HFFc6 (cell line): Measurements from ENCODE around the gene TMEM18. TPM values are rescaled to one million over a fixed set of nuclear protein-coding genes. Genes with fewer than 3 reads are reported as not detected.

Experiments
- DNase-seq: peaks from one replicate; pipeline ENCODE4 v3.0.0-alpha.2; 2018
- H3K27ac Mint-ChIP-seq: 2 replicates; pipeline ENCODE4 v1.8.0; 2020; ENCODE audit warnings: mild to moderate bottlenecking, mixed read lengths
- H3K27me3 Mint-ChIP-seq: 2 replicates; pipeline ENCODE4 v1.8.0; 2021; ENCODE audit warnings: mild to moderate bottlenecking, moderate library complexity, mixed read lengths; ENCODE audit not compliant: insufficient read depth
- H3K36me3 Mint-ChIP-seq: 2 replicates; pipeline ENCODE4 v1.8.0; 2021; ENCODE audit warnings: low read depth, mixed read lengths
- H3K4me1 Mint-ChIP-seq: 2 replicates; pipeline ENCODE4 v1.8.0; 2020; ENCODE audit warnings: low read depth, mixed read lengths
- H3K4me3 Mint-ChIP-seq: 2 replicates; pipeline ENCODE4 v1.8.0; 2020; ENCODE audit warnings: mild to moderate bottlenecking, moderate library complexity, mixed read lengths
- H3K9me3 Mint-ChIP-seq: 2 replicates; pipeline ENCODE4 v1.8.0; 2020; ENCODE audit warnings: mild to moderate bottlenecking, mixed read lengths
- CTCF ChIP-seq: fragments of 200-600 bp; sonication (generic); IDR thresholded peaks from 2 replicates; pipeline ENCODE4 v1.5.0; 2021; ENCODE audit warnings: antibody characterized with exemption, mild to moderate bottlenecking
- total RNA-seq, 6 experiments: library from RNA; stranded (reverse); fragmentation: NEBNext Ultra II Directional; extraction: Animal tissue kit (Norgen Biotek cat#: 25700); gene quantifications; 2 replicates in 1 of 6; 3 replicates in 5 of 6; pipeline ENCODE4 v1.2.3, GENCODE V29; 2021

Gene TMEM18
- total RNA-seq, 6 experiments from 2014 or later, result 24.6 to 28.5 (median 26.5) TPM

DNA sequence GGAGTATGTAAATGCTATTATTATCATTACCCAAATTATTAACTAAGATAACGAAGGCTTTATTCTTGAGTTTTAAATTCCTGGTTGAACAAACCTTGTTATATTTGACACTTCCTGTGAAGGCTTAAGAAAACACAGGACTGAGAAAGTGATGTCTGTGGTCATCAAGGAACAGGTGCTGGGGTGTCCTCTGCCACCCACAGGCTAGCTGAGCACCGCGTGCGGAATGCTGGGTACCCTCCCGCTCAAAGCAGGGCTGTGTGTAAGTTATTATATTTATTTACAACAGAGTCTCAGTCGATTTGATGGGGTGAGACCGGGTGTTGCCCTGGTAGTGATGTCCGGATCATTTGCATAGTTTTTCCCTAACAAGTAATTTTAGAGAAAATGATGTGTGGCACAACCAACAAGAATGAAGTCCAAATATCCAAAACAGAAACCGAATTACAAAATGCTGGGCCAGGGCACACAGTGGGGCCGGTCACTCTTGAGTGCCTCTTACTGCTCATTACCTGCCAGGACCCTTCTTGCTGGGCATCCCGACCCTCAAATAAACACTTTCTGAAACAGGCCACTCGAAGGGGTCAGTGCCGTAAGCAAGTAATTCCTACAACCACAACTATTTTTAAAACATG lies 49.2 kb downstream of the TMEM18 start:
- Mint-ChIP-seq H3K9me3 (peaks cover 3% of the 10 kb centered on the region; the same call in 1 of the 2 replicates), H3K4me1 (no peaks in the 10 kb centered on the region), H3K27me3 (no peaks in the 10 kb centered on the region; the same call in 1 of the 2 replicates), H3K36me3 (no peaks in the 10 kb centered on the region), H3K4me3 (no peak overlapping the region), H3K27ac (no peak overlapping the region)
- TF ChIP-seq CTCF, result no peak
- DNase-seq, result no peak

- DNase-seq, result no peak
- Mint-ChIP-seq H3K9me3 (peaks cover 3% of the 10 kb centered on the region; the same call in 1 of the 2 replicates), H3K27ac (no peak overlapping the region), H3K36me3 (no peaks in the 10 kb centered on the region), H3K27me3 (no peaks in the 10 kb centered on the region; the same call in 1 of the 2 replicates), H3K4me1 (no peaks in the 10 kb centered on the region), H3K4me3 (no peak overlapping the region)
- TF ChIP-seq CTCF, result no peak
Observed at GRCh38 chr2:627340-627709, 49.9 kb downstream of the TMEM18 start.

DNA sequence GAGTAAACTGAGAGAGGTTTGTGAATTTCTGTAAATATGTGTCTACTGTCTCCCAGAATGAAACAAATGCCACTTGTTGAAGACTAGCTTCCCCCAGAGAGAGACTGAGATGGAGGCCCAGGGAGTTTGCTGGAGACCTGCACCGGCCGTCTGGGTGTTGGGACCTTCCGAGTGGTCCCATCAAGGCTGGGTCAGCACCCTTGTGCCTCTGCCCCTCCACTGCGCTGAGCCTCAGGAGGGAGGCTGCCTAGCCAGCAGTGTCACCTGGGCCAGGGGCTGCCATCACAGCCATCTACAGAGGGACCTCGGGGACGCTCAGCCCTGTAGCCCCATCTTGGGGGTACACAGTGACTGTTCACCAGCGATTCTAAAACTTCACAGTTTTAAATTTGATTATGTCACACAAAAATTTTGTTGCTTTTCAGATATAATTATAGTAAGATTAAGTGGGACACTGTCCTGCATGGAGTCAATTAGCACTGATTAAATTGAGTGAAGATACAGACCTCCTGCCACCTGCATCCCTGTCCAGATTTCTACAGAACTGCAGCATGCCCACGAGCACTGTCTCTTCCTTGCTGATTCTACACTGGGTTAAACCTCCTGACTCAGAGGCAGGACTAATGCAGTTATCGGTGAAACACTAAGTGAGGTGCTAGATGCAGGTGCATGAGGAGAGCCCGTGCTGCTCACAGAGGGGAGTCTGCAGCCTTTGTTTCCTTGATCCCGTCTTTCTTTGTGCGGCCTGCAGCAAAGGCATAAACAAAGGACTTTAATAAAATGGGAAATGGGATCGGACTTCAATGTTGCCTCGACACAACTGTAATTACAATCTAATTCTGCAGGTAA lies 50.5 kb downstream of the TMEM18 start:
- no peak for DNase-seq
- peaks cover 3% of the 10 kb centered on the region; the same call in 1 of the 2 replicates for H3K9me3 Mint-ChIP-seq
- TF ChIP-seq CTCF, result no peak
- H3K27me3 Mint-ChIP-seq, result no peaks in the 10 kb centered on the region; the same call in 1 of the 2 replicates
- H3K36me3 Mint-ChIP-seq, result no peaks in the 10 kb centered on the region
- no peaks in the 10 kb centered on the region for H3K4me1 Mint-ChIP-seq
- H3K4me3 Mint-ChIP-seq, result no peak overlapping the region
- H3K27ac Mint-ChIP-seq, result no peak overlapping the region

DNA sequence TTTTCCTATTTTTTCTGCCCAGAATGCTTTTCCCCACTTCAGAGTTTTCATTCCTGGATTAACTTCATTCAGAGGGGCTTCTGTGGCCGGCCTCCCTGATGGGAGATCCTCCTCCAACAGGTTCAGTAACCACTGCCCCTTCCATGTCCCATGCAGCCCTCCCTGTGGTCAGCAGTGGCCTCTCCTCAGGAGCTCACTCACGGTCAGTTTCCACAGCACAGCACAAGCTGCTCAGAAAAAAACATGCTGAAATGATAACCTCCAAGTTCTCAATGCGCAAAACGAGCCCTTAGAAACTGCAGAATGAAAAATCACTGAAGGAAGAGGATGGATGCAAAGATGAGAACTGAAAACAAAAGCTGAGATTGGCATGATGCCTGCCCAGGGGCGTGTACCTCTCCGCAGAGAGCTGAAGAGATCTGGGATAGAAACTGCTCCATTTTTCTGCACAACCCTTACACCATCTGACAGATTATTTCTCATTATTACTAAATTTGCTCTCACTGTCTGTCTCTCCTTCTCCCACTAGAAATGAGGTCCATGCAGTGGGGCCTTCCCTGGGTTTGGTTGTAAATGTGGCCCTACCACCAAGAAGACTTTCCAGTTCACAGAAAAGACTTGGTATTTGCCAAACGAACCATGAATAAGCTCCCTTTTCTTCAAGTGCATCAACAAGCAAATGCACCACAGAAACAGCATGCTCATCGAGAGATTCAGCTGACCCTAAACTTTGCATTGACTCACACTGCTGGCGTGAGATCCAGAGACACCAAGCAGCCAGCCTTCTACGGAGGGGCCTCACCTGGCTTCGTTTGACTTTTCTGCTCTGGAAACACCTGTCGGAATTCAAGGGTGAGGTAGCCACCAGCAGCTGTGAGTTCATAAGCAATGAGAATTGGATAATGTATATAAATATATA lies 51.5 kb downstream of the TMEM18 start:
- no peak overlapping the region for H3K27ac Mint-ChIP-seq
- H3K27me3 Mint-ChIP-seq, result no peaks in the 10 kb centered on the region; the same call in 1 of the 2 replicates
- DNase-seq, result no peak
- peaks cover 3% of the 10 kb centered on the region; the same call in 1 of the 2 replicates for H3K9me3 Mint-ChIP-seq
- no peak overlapping the region for H3K4me3 Mint-ChIP-seq
- no peaks in the 10 kb centered on the region for H3K36me3 Mint-ChIP-seq
- TF ChIP-seq CTCF, result no peak
- H3K4me1 Mint-ChIP-seq, result no peaks in the 10 kb centered on the region
